ENCODE measurements around the gene TRNT1. TPM values are rescaled to one million over a fixed set of nuclear protein-coding genes. Genes with fewer than 3 reads are reported as not detected.
A peak's percentile ranks its signal among the peaks of the same experiment; 100 is the strongest.

Gene TRNT1
- total RNA-seq: 10 to 100 TPM in 7 of 9 donors, 1 to 10 TPM in 2; 8.4 to 32.6 (median 17.9) TPM
- 10 to 100 TPM in 1 of 3 donors, 1 to 10 TPM in 2; 8.9 to 32.9 (median 9.4) TPM for polyA plus RNA-seq
- long read RNA-seq, donor 1, transcript TRNT1-201 (8 exons, 2,276 nt): major isoform, 5 of 37 reads
- long read RNA-seq, donor 1, partial matches to known transcripts: 13 of 37 reads
- long read RNA-seq, donor 1, other reads (novel, unspliced or antisense): 19 of 37 reads
- long read RNA-seq, donor 2, partial matches to known transcripts: 0 of 19 reads
- long read RNA-seq, donor 2, other reads (novel, unspliced or antisense): 11 of 19 reads
- long read RNA-seq, donor 3, transcript TRNT1-201 (8 exons, 2,276 nt): major isoform, 6 of 7 reads
- long read RNA-seq, donor 3, partial matches to known transcripts: 0 of 7 reads
- long read RNA-seq, donor 3, other reads (novel, unspliced or antisense): 0 of 7 reads
- long read RNA-seq, donor 4, transcript TRNT1-201 (8 exons, 2,276 nt): major isoform, 6 of 14 reads
- long read RNA-seq, donor 4, partial matches to known transcripts: 2 of 14 reads
- long read RNA-seq, donor 4, other reads (novel, unspliced or antisense): 2 of 14 reads
- long read RNA-seq, donor 5, transcript TRNT1-201 (8 exons, 2,276 nt): major isoform, 18 of 32 reads
- long read RNA-seq, donor 5, partial matches to known transcripts: 5 of 32 reads
- long read RNA-seq, donor 5, other reads (novel, unspliced or antisense): 5 of 32 reads
- long read RNA-seq, donor 6, partial matches to known transcripts: 3 of 8 reads
- long read RNA-seq, donor 6, other reads (novel, unspliced or antisense): 1 of 8 reads
- long read RNA-seq, donor 7, partial matches to known transcripts: 5 of 8 reads
- long read RNA-seq, donor 7, other reads (novel, unspliced or antisense): 0 of 8 reads
- long read RNA-seq, donor 8, partial matches to known transcripts: 18 of 39 reads
- long read RNA-seq, donor 8, other reads (novel, unspliced or antisense): 16 of 39 reads
- long read RNA-seq, donor 9, partial matches to known transcripts: 0 of 9 reads
- long read RNA-seq, donor 9, other reads (novel, unspliced or antisense): 0 of 9 reads
- long read RNA-seq, donor 10, transcript TRNT1-201 (8 exons, 2,276 nt): major isoform, 5 of 7 reads
- long read RNA-seq, donor 10, partial matches to known transcripts: 0 of 7 reads
- long read RNA-seq, donor 10, other reads (novel, unspliced or antisense): 0 of 7 reads

DNA sequence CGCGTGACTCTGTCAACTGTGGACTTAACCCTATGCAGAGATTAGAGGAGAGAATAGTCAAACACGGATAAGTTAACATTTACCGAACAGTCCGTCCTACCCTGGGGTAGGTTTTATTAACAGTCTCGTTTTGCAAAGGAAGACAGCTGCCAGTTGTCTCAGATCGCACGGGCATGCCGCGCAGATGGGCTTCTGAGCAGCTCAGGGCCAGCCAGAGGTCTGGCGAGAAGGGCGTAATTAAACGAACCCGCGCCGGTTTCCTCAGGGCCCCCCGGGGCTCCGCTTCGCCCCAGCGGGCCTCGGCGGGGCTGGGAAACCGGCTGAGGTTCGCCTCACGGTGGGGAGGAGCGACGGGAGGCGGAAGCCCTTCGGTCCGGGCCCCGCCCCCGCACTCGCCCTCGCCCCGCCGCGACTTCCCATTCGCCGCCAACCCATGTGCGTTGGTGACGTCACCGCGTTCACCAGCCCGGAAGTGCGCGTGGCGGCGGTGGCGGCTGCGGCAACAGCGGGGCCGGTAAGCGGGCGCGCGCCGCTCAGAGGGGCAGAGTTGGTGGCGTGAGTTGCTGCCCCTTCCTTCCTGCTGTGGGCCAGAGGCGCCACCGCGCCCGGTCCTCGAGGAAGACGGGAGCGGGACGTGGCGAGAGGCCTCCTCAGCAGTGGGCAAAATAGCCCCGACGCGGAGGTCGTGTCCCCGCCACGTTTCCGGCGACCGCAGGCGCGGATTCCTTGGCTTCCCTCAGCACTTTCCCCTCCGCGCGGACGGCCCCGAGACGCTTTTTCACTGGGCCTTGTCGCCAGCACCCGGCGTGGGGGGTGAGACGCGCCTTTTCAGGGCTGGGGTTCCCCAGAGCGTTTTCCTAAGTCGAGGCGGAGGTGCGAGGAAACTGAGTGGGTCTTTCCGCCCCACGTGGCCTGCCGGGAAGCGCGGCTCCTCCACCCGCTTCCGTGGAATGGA, at the start of gene TRNT1:
TRNT1 (plus strand) TSS at position 464 of the 955 bp plus-strand sequence. CDS start 2,101 bp downstream, outside the sequence.
- intact Hi-C loops (cut with DNase I): no loop called here
- H3K4me3 ChIP-seq: peak within 1 kb of the TSS; percentile 57 to 87 (median 71)
- TF ChIP-seq, protein P1, sequence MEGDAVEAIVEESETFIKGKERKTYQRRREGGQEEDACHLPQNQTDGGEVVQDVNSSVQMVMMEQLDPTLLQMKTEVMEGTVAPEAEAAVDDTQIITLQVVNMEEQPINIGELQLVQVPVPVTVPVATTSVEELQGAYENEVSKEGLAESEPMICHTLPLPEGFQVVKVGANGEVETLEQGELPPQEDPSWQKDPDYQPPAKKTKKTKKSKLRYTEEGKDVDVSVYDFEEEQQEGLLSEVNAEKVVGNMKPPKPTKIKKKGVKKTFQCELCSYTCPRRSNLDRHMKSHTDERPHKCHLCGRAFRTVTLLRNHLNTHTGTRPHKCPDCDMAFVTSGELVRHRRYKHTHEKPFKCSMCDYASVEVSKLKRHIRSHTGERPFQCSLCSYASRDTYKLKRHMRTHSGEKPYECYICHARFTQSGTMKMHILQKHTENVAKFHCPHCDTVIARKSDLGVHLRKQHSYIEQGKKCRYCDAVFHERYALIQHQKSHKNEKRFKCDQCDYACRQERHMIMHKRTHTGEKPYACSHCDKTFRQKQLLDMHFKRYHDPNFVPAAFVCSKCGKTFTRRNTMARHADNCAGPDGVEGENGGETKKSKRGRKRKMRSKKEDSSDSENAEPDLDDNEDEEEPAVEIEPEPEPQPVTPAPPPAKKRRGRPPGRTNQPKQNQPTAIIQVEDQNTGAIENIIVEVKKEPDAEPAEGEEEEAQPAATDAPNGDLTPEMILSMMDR (IDR thresholded peaks at IDR 0.05): no peak
- peak; percentile 75 to 87 for TF ChIP-seq POLR2A (IDR thresholded peaks at IDR 0.05)
- H3K36me3 ChIP-seq (replicated peaks in 1 of 2): peaks cover 0 to 22% of the 10 kb centered on the region in 2 donors
- no peaks in the 10 kb centered on the region for H3K27me3 ChIP-seq
- DNase-seq: peak; percentile 94 to 98 (median 97)
- no peaks in the 10 kb centered on the region for H3K9me3 ChIP-seq (replicated peaks in 1 of 3)
- H3K27ac ChIP-seq: peak within 1 kb of the TSS in 4 of 5 donors; percentile 86 to 95 (median 88)
- 1 to 2% (median 1%) methylated on average over 29 to 100 of the region's 100 CpGs for WGBS, 4 donors
- H3K4me1 ChIP-seq (replicated peaks in 1 of 2): peaks cover 8 to 11% of the 10 kb centered on the region in 2 donors

DNA sequence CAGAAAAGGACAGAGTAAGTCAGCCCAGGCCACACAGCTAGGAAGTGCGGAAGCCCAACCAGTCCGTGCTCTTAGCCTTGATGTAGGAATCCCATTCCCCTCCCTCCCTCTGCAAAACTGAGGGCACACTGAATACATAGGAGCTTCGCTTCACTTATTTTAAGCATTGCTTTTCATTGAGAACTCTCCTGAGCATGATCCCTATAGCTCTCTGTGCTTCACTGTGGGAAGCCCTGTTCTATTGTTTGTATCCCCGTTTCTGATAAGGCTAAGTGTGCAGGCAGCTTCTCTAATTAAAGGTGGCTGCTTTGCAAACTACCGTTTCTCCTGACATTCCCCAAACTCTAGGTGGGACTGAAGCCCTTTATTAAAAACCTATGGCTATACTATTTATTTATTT, 46.4 kb upstream of the TRNT1 start:
- WGBS, 4 donors: 71 to 77% (median 74%) methylated on average over 5 of the region's 5 CpGs
- DNase-seq: no peak
- no peak overlapping the region for H3K27ac ChIP-seq
- intact Hi-C loops (cut with DNase I): no loop called here
- H3K4me3 ChIP-seq: no peak overlapping the region
- H3K9me3 ChIP-seq (replicated peaks in 1 of 3): no peaks in the 10 kb centered on the region
- no peaks in the 10 kb centered on the region for H3K4me1 ChIP-seq (replicated peaks in 1 of 2)
- TF ChIP-seq, protein P1 (IDR thresholded peaks at IDR 0.05): no peak
- no peak for TF ChIP-seq POLR2A (IDR thresholded peaks at IDR 0.05)
- H3K36me3 ChIP-seq (replicated peaks in 1 of 2): no peaks in the 10 kb centered on the region
- H3K27me3 ChIP-seq: no peaks in the 10 kb centered on the region

DNA sequence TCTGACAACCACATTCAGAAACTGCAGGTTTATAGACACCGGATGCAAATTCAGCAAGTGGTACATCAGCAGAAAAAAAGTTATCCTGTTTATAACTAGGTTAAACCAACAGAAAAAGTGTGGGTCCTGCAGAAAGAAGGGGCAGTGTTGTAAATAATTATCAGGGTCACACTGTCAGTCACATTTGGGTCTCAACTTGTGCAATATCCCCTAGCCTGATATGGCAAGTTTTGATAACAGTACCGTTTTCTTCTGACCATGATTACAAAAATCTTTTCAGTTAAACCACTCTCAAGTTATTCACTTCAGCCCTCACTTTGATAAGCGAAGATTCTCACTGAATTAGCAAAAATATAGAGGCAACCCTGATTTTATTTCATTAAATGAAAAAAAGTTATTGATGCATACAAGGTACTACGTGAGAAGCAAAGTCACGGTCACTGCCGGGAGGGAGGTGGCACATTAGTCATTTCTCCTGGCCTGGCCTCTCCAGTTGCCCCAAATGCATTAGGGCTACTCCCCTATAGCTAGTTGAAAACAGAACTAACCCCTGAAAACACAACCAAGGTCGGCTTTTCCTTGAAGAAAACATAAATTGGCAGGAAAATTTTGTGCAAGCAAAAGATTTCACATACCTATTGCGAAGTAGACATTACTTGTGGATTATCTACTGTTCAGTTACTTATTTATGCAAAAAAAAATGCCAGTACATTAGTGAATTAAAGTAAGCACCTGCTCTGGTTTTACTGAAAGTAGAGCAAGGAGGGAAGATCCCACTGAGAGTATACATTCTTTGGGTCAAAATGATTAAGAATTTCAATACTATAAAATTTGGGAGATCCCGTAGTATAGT, 45.1 kb upstream of the TRNT1 start:
- Histone ChIP-seq H3K9me3 (replicated peaks in 1 of 3) (no peaks in the 10 kb centered on the region), H3K4me1 (replicated peaks in 1 of 2) (no peaks in the 10 kb centered on the region), H3K27me3 (no peaks in the 10 kb centered on the region), H3K36me3 (replicated peaks in 1 of 2) (no peaks in the 10 kb centered on the region), H3K4me3 (no peak overlapping the region), H3K27ac (no peak overlapping the region)
- intact Hi-C loops (cut with DNase I): no loop called here
- no peak for DNase-seq
- TF ChIP-seq, protein P1 (IDR thresholded peaks at IDR 0.05): no peak
- TF ChIP-seq POLR2A (IDR thresholded peaks at IDR 0.05): no peak
- 72 to 79% (median 78%) methylated on average over 9 of the region's 9 CpGs for WGBS, 4 donors
